Endothelial cell (in vitro differentiated cells): ENCODE measurements around the gene MRPS27. TPM values are rescaled to one million over a fixed set of nuclear protein-coding genes. Genes with fewer than 3 reads are reported as not detected.

Source experiments
- DNase-seq: peaks from one replicate; pipeline ENCODE4 v3.0.0; 2021; ENCODE audit warnings: low spot score
- H3K27ac Mint-ChIP-seq: one replicate; pipeline ENCODE4 v1.8.0; 2021; ENCODE audit warnings: mixed read lengths, inconsistent platforms; ENCODE audit not compliant: unreplicated experiment
- H3K27me3 Mint-ChIP-seq: one replicate; pipeline ENCODE4 v1.8.0; 2021; ENCODE audit warnings: mild to moderate bottlenecking, moderate library complexity, mixed read lengths, inconsistent platforms; ENCODE audit not compliant: unreplicated experiment
- H3K36me3 Mint-ChIP-seq: one replicate; pipeline ENCODE4 v1.8.0; 2021; ENCODE audit warnings: mild to moderate bottlenecking, low read depth, mixed read lengths, inconsistent platforms; ENCODE audit not compliant: unreplicated experiment
- H3K4me1 Mint-ChIP-seq: one replicate; pipeline ENCODE4 v1.8.0; 2021; ENCODE audit warnings: mild to moderate bottlenecking, mixed read lengths, inconsistent platforms; ENCODE audit not compliant: unreplicated experiment
- H3K4me3 Mint-ChIP-seq: one replicate; pipeline ENCODE4 v1.8.0; 2021; ENCODE audit warnings: mild to moderate bottlenecking, mixed read lengths, inconsistent platforms; ENCODE audit not compliant: unreplicated experiment
- H3K9me3 Mint-ChIP-seq: one replicate; pipeline ENCODE4 v1.8.0; 2021; ENCODE audit warnings: mixed read lengths, inconsistent platforms; ENCODE audit not compliant: unreplicated experiment
- CTCF ChIP-seq: fragments of 200-600 bp; sonication (generic); IDR thresholded peaks from one replicate; pipeline ENCODE4 v1.5.0; 2021; ENCODE audit warnings: antibody characterized with exemption; ENCODE audit not compliant: unreplicated experiment
- total RNA-seq: library from RNA; stranded (reverse); fragmentation: NEBNext Ultra II Directional; extraction: Animal tissue kit (Norgen Biotek cat#: 25700); gene quantifications from one replicate; pipeline ENCODE4 v1.2.1, GENCODE V29; 2021; ENCODE audit not compliant: unreplicated experiment

Gene MRPS27
- total RNA-seq, 1 donor from 2014 or later = 62.8 TPM

GRCh38 chr5:72268260-72268659, 51.8 kb downstream of the MRPS27 start:
- Mint-ChIP-seq H3K9me3 (no peaks in the 10 kb centered on the region), H3K27ac (no peak overlapping the region), H3K27me3 (no peaks in the 10 kb centered on the region), H3K4me3 (no peak overlapping the region), H3K36me3 (no peaks in the 10 kb centered on the region), H3K4me1 (peaks cover 3% of the 10 kb centered on the region)
- no peak for DNase-seq
- no peak for TF ChIP-seq CTCF

GRCh38 chr5:72267685-72268084, 52.4 kb downstream of the MRPS27 start:
- peaks cover 3% of the 10 kb centered on the region for H3K4me1 Mint-ChIP-seq
- H3K4me3 Mint-ChIP-seq = no peak overlapping the region

GRCh38 chr5:72266862-72267261, 53.2 kb downstream of the MRPS27 start:
- DNase-seq = no peak
- Mint-ChIP-seq H3K4me1 (peaks cover 3% of the 10 kb centered on the region), H3K9me3 (no peaks in the 10 kb centered on the region), H3K36me3 (no peaks in the 10 kb centered on the region), H3K27ac (no peak overlapping the region), H3K27me3 (no peaks in the 10 kb centered on the region), H3K4me3 (no peak overlapping the region)
- no peak for TF ChIP-seq CTCF

More at GRCh38 chr5:72267685-72268084, 52.4 kb downstream of the MRPS27 start:
- Mint-ChIP-seq H3K36me3 (no peaks in the 10 kb centered on the region), H3K9me3 (no peaks in the 10 kb centered on the region), H3K27ac (no peak overlapping the region), H3K27me3 (no peaks in the 10 kb centered on the region)
- DNase-seq = no peak
- no peak for TF ChIP-seq CTCF

GRCh38 chr5:72265032-72265877, 54.8 kb downstream of the MRPS27 start:
- H3K36me3 Mint-ChIP-seq = peaks cover 3% of the 10 kb centered on the region
- H3K27ac Mint-ChIP-seq = no peak overlapping the region
- no peaks in the 10 kb centered on the region for H3K9me3 Mint-ChIP-seq
- H3K4me1 Mint-ChIP-seq = peaks cover 3% of the 10 kb centered on the region
- H3K4me3 Mint-ChIP-seq = no peak overlapping the region
- TF ChIP-seq CTCF = no peak
- no peak for DNase-seq
- no peaks in the 10 kb centered on the region for H3K27me3 Mint-ChIP-seq

GRCh38 chr5:72256536-72256935, 63.5 kb downstream of the MRPS27 start:
- DNase-seq = no peak
- peaks cover 21% of the 10 kb centered on the region for H3K4me1 Mint-ChIP-seq
- no peaks in the 10 kb centered on the region for H3K9me3 Mint-ChIP-seq
- H3K36me3 Mint-ChIP-seq = peaks cover 8% of the 10 kb centered on the region
- H3K27ac Mint-ChIP-seq = no peak overlapping the region
- H3K27me3 Mint-ChIP-seq = no peaks in the 10 kb centered on the region
- no peak for TF ChIP-seq CTCF
- no peak overlapping the region for H3K4me3 Mint-ChIP-seq
